Stimulated activated CD8-positive, alpha-beta memory T cell treated with anti-CD3 and anti-CD28 coated beads, Interleukin-4, amount 100 ng/mL, for 1 hour (primary cell): ENCODE results near the gene TUBB2B.
"Not testable (repeated sequence)": the region's sequence is repeated elsewhere in the genome, so short reads cannot be mapped to it uniquely, and the experiment has no call there.

Source experiments
- DNase-seq, 2 donors: peaks; one replicate each; pipeline ENCODE4 v3.0.0-alpha.2; 2020; ENCODE audit warnings: low read depth in 2 of 2, low spot score in 1 of 2

Gene TUBB2B

GRCh38 chr6:3190779-3191178 lies 36.7 kb downstream of the TUBB2B start:
- DNase-seq = no peak

GRCh38 chr6:3190056-3190455 lies 37.4 kb downstream of the TUBB2B start:
- no peak for DNase-seq

- not testable (repeated sequence) for DNase-seq
These were observed 38.3 kb downstream of the TUBB2B start for GRCh38 chr6:3189192-3189591.

- DNase-seq = no peak
These were observed 39.2 kb downstream of the TUBB2B start for GRCh38 chr6:3188262-3188661.

GRCh38 chr6:3186974-3187382 lies 40.5 kb downstream of the TUBB2B start:
- DNase-seq = no peak

GRCh38 chr6:3183066-3183465 lies 44.4 kb downstream of the TUBB2B start:
- DNase-seq = no peak

GRCh38 chr6:3181105-3181504 lies 46.3 kb downstream of the TUBB2B start:
- DNase-seq = no peak

GRCh38 chr6:3179945-3180344 lies 47.5 kb downstream of the TUBB2B start:
- DNase-seq = not testable (repeated sequence)

GRCh38 chr6:3178666-3179065 lies 48.8 kb downstream of the TUBB2B start:
- DNase-seq = not testable (repeated sequence)

GRCh38 chr6:3176562-3177355 lies 50.7 kb downstream of the TUBB2B start:
- DNase-seq = no peak

GRCh38 chr6:3175715-3176402 lies 51.6 kb downstream of the TUBB2B start:
- no peak for DNase-seq
